GM19438 (cell line): ENCODE results near the gene ABHD18.
"Not testable (repeated sequence)": the region's sequence is repeated elsewhere in the genome, so short reads cannot be mapped to it uniquely, and the experiment has no call there.

Experiments
- ATAC-seq: cut with Tn5 transposase; IDR thresholded peaks from one replicate; pipeline ENCODE4 v1.9.1; 2021; ENCODE audit warnings: low read depth; ENCODE audit not compliant: unreplicated experiment

The ABHD18 gene

DNA sequence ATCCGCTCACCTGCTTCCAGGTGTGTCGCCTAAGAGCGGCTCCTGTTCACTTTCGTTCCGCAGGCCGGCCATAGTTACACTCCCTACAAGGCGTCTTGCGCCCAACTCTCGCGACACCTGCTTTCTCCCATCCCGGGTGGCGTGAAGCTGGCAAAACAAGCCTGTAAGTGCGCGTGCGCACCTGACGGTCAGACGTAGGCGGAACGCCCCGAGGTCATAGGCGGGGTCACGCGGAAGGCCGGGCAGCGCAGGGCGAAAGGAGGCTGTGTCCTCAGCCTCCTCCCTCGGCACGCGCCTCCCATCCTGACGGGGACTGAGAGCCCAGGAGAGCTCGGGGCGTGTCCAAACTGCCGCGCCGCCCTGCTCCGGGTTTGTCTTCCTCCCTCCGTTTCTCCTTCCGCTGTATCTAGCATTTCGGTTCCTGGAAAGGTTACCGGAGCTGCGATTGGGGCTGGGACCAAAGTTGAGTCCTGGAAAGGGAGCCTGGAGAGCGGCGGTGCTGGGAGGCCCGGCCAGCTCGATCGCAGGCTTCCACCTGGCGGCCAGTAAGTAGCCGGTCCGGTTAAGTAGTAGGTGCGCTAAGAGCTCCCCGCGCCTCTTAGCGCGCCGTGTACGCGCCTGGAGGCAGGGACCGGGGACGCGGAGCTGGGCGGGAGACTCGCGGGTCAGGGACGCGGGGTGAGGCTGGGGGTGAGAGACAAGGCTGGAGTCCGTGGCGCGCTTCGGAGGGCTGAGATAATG, at the start of gene ABHD18, which contains the start of gene MFSD8:
TSS of gene ABHD18 (plus strand) at position 345 of the 741 bp plus-strand sequence. CDS start 17,550 bp downstream, outside the sequence.
TSS of gene MFSD8 (minus strand) at position 112 of the 741 bp plus-strand sequence. CDS start at position 72, 40 bp downstream.
- peak; percentile 97 for ATAC-seq

GRCh38 chr4:127916512-127916911, 48.7 kb upstream of the ABHD18 start:
- ATAC-seq = no peak

- no peak for ATAC-seq
These were observed 48.1 kb upstream of the ABHD18 start for GRCh38 chr4:127917151-127917550.

DNA sequence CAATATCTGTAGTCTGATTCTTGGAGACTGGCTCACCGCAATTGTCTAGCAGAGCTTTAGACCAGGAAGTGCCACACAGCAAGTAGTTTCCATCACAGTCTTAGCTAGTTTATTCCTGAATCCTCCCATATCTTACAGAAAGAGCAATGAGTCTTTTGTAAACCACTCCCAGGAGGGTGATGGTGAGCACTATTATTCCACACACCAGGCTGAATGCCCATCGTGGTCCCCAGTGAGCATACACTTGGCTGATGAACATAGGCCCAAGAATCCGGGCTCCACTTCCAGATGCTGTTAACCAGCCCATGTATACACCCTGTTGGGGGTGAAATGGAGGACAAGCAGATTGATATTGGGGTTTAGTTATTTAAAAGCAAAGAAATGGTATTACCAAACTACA, 44.7 kb upstream of the ABHD18 start:
- ATAC-seq = no peak

DNA sequence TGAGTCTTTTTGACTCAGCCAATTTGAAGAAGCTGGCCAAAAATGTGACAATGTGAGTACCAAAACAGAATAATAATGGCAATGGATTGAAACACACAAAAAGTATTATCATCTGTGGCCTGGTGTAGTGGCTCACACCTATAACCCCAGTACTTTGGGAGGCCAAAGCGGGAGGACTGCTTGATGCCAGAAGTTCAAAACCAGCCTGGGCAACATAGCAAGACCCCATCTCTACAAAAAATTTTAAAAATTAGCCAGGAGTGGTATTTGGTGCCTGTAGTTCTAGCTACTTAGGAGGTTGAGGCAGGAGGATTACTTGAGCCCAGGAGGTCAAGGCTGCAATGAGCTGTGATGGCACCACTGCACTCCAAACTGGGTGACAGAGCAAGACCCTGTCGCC, 43.0 kb upstream of the ABHD18 start:
- no peak for ATAC-seq

DNA sequence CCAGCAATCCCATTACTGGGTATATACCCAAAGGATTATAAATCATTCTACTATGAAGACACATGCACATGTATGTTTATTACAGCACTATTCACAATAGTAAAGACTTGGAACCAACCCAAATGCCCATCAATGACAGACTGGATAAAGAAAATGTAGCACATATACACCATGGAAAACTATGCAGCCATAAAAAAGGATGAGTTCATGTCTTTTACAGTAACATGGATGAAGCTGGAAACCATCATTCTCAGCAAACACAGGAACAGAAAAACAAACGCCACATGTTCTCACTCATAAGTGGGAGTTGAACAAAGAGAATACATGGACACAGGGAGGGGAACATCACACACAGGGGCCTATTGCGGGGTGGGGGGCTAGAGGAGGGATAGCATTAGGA, 39.5 kb upstream of the ABHD18 start:
- not testable (repeated sequence) for ATAC-seq

GRCh38 chr4:127930175-127930574, 35.0 kb upstream of the ABHD18 start:
- ATAC-seq = no peak

- not testable (repeated sequence) for ATAC-seq
These were observed 33.4 kb upstream of the ABHD18 start for GRCh38 chr4:127931836-127932235.

GRCh38 chr4:127936974-127937373, 28.2 kb upstream of the ABHD18 start:
- no peak for ATAC-seq

DNA sequence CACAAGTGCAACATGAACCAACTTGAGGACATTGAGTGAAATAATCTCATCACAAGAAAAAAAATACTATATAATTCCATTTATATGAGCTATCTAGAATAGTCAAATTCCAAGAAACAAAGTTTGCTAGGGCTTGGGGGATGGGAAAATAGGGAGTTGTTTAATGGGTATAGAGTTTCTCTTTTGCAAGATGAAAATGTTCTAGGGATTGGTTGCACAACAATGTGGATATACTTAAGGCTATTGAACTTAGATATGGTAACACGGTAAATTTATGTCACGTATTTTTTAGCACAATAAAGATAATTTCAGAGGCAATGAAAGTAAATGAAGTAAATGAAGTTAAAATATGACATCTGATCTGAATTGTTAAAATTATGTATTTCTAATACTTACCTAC, 8.1 kb upstream of the ABHD18 start:
- ATAC-seq = no peak

DNA sequence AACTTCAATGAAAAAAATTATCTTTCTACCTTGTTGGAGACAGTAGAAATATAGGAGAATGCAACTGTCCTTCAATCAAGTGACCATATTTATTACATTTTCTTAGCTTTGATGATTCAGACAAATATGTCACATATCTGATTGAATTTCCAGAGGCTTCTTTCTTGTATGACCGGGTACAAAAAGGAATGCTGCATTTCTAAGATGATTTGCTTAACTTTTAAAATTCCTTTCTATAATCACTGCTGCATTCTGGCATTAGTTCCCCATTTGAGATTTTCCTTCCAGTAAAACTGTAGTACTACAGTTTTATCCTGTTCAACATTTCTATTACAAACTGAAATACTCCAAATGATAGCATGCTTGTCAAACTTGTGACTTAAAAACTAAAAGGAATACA, 5.4 kb upstream of the ABHD18 start:
- ATAC-seq = no peak

DNA sequence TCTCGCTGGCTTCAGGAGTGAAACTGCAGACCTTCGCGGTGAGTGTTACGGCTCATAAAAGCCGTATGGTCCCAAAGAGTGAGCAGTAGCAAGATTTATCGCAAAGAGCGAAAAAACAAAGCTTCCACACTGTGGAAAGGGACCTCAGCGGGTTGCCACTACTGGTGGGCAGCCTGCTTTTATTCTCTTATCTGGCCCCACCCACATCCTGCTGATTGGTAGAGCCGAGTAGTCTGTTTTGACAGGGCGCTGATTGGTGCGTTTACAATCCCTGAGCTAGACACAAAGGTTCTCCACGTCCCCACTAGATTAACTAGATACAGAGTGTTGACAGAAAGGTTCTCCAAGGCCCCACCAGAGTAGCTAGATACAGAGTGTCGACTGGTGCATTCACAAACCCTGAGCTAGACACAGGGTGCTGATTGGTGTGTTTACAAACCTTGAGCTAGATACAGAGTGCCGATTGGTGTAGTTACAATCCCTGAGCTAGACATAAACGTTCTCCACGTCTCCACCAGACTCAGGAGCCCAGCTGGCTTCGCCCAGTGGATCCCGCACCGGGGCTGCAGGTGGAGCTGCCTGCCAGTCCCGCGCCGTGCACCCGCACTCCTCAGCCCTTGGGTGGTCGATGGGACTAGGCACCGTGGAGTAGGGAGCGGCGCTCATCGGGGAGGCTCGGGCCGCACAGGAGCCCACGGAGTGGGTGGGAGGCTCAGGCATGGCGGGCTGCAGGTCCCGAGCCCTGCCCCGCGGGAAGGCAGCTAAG, 1.4 kb upstream of the ABHD18 start:
- not testable (repeated sequence) for ATAC-seq

GRCh38 chr4:127964426-127965061, 662 bp upstream of the ABHD18 start:
- peak; percentile 11 for ATAC-seq

DNA sequence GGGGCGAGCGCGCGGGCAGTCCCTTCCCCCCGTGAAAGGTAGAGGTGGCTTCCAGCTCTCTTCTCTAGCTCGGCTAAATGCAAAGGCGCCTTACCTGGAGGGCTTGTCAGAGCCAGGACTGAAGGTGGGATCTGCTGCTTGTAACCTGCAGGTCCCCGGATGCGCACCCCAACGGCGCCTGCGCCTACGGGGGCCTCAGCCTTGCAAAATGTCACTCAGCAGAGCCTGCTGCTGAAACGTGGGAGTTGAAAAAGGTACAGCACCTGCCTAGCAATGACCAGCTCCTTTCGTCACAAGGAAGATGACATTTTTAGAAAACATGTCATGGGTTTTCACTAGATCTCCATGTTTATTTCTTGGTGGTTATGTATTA, 583 bp downstream of the ABHD18 start:
- ATAC-seq = peak; percentile 25

- no peak for ATAC-seq
These were observed 2.1 kb downstream of the ABHD18 start for GRCh38 chr4:127967141-127967775.

DNA sequence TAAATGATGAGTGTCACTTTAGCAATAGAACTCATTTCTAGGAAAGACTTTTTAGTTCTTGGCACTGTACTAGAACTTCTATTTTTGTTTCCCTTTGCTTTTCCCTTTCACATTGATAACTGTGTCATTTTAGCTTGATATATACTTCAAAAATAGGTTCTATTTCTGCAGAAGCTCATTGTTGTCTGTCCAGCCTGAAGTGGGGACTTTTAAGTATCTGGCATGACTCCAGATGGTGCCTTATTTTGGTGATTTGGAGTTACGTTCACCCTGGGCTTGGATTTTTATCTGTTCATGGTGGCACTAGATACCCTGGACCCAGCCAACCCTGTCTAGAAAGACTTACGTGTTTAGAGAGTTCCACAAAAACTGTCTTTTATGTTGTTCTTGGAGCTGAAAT, 3.4 kb downstream of the ABHD18 start:
- no peak for ATAC-seq

GRCh38 chr4:127970925-127971324, 5.7 kb downstream of the ABHD18 start:
- ATAC-seq = not testable (repeated sequence)

DNA sequence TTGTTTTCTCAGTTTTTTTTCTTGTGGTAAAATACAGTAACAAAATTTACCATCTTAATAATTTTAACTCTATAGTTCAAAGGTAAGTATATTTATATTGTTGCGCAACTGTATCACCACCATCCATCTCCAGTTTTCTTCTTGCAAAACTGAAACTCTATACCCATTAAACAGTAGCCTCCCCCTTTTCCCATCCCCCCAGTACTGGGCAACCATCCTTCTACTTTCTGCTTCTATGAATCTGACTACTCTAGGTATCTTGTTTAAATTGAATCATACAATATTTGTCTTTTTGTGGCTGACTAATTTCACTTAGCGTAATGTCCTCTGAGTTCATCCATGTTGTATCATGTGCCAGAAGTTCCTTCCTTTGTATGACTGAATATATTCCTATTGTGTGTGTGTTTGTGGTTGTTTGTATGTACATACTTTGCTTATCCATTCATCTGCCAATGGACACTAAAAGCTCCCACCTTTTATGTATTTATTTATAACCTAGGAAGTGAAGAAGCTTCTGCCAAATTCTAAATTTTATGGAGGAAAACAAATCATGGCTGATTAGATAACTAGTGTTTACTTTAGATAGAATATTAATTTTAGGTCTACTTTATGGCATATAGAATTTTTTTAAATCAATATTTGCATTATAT, 10.0 kb downstream of the ABHD18 start:
- ATAC-seq = no peak

DNA sequence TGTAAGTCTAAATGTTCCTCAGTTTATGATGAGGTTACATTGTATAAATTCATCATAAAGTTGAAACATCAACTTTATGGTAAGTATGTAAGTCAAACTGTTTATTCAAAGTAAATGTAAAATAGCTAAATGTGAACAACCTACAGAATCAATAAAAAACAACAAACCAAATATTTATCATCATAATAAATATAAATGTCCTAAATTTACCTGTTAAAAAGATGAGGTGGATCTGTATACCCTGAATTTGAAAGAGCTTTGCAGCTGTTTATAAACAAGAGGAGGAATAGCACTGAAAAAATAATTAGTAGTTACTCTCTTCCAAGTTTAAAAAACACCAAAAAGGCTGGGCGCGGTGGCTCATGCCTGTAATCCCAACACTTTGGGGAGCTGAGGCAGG, 13.7 kb downstream of the ABHD18 start:
- no peak for ATAC-seq

DNA sequence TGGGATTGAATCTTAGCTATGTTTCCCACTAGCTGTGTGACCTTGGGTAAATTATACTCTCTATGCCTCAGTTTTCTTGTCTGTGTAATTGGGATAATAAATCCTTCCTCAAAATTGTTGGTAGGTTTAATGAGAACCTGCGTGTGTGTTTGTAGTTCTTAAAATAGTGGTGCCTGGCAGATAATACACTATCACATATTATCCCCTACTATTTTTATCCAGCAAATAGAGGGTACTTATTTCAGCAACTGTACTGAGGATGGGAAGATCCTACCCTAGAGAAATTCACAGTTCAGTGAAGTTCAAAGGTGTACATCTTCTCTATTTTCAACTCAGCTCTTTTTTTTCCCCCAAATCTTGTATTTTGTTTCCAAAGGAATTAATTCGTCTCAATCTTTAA, 17.2 kb downstream of the ABHD18 start:
- ATAC-seq = no peak
